Measurements from ENCODE around the gene DALRD3.
"Not testable (repeated sequence)": the region's sequence is repeated elsewhere in the genome, so short reads cannot be mapped to it uniquely, and the experiment has no call there.

The DALRD3 gene

DNA sequence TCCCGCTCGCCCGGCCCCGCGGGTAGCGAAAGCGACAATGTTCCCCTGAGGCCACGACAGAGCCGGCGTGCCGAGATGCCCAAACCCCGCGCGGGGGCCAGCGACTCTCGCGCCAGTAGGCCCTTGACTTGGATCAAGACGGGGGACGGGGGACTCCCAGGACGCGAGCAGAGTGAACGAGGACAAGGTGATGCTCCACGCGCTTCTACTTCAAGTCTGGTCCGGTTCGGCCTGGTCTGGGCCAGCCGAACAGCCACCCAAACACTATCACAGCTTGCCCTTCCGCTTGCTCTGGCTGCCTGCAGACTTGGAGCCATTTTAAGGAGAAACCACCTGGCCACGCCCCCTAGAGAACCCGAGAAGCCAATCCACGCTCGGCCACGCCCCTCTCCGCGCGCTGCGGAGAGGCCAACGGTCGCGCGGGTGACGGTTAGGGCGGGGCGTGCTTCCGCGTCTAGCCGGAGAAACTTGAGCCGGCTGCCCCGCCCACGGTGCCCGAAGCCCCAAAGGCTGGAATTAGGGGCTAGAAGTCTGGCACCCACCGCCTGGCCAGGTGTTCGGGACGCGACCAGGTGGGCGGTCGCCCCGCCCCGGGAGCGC is 2.9 kb upstream of the DALRD3 start:
- peak; percentile 98 for DNase-seq (ENCODE audit: low read depth)

DNA sequence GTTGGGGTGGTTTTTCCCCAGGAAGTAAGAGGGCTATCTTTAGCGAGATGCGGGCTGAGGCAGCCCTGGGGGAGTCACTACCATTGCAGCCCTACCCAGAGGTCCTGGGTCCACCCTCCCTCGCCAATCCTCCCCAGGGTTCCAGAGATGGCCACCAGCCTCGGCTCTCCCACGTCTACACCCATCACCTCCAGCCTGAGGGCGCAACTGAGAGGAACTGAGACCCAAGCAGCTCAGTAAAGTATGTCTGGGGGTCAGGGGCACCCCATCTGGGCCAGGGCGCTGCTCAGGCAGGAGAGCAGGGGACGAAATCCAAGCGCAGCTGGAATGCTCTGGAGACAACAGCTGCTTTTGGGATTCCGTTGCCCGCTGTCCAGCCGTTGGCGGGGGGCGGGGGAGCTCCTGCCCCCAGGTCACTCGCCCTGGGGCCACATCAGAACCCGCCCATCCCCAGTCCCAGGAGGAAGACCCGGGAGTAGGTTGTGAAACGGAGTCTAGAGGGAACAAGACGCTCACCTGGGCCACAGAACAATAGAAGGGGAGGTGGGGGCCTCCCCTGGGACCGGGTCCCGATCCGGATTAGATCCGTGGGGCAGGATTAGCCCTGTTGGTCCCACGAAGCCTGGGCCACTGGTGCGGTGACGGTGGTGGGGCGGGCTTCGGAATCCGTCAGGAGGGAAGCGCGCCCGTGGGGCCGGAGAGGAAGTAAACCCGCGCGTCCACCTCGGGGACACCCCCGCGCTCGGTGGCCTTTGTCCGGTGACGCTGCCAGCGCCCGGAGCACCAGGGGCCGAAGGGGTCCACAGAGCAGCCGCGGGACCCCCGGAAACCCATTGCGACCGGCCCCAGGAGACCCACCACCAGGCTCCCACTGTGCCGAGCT is 2.2 kb upstream of the DALRD3 start:
- DNase-seq (ENCODE audit: low read depth), result peak; percentile 18

DNA sequence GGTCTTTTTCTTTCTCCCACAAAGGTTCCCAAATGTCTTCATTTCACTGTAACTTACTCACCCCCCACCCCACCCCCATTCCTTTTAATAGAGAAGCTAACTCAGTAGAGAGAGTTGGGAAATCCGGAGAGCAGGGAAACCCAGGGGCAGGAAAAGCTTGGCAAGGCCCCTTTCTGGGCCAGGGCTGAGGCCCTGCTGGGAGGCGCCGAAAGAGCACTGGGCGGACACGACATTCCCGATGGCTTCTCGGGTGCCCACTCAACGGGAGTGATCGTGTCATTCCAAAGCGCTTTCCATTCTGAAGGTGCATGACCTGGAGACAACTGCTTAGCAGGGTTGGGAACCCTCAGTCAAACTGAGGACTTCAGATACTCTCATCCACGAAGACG is 1.6 kb upstream of the DALRD3 start:
- no peak for DNase-seq (ENCODE audit: low read depth)

GRCh38 chr3:49018707-49019006 is 277 bp upstream of the DALRD3 start:
- DNase-seq (ENCODE audit: low read depth), result no peak

DNA sequence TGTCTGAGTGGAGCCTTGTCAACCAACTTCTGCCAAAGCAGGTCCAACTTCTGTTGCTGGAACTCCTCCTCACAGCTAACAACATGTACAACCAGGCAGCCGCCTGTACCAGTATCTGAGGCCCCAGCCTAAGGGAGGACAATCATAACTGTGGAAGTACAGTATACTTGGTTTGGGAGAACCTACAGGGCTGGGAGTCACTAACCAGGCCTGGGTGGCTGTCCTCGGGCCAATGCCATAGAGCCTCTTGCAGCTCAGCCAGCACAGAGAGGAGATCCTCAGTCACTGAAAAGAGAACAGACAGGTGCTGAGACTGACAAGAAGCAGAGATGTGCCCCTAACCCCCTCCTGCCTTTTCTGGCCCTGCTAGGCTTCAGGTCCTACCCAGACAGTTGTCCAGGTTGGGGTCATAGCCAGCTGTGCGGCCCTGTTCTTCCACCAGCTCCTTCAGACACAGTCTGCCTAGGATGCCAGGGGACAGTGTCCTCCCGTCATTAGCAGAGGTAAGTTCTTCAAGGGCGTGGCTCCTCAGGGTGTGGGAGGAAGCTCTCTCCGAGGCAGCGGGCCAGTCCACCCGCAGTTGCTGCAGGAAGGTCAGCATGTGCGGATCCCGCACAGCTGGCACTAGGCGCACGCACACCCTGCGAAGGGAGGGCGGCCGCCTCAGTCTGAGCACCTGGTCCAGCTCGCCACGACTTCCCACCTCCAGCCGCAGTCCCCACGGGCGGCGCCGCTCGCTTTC is 980 bp downstream of the DALRD3 start:
- no peak for DNase-seq (ENCODE audit: low read depth)

DNA sequence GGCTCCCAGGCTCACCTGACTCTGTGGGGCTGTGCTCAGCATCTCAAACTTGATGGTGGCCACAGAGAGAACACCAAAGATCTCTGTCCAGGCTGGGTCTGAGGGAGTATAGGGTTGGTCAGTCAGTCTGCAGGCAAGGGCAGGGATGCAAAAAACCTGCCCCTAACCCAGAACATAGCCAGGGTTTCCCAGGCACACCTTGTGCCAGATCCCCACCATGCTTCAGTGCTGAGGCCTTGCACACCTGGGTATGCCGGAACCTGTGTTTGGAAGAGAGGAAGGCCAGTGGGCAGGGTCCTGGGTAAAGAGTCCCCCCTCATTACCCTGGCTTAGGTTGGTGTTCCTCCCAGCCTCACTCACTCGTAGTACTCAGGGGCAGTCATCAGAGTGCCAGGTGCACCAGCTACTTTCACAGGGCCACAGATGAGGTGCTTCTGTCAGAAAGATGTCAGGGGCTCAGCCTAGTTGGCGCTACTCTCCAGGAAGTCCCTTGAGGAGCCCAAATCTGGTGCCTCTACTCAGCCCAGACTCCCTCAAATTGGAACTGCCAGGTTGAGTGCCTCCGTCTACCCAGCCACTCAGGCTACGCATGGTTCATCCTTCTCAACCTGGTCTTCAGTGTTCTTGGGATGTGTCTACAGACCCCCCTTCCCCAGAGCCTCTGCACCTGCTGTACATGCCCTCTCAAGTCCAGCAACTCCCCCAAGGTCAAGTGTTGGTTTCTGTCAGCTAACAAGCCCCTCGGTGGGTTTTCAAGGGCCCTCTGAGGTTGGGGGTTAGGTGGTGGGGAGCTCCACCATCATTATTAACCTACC is 1.8 kb downstream of the DALRD3 start:
- no peak for DNase-seq (ENCODE audit: low read depth)

DNA sequence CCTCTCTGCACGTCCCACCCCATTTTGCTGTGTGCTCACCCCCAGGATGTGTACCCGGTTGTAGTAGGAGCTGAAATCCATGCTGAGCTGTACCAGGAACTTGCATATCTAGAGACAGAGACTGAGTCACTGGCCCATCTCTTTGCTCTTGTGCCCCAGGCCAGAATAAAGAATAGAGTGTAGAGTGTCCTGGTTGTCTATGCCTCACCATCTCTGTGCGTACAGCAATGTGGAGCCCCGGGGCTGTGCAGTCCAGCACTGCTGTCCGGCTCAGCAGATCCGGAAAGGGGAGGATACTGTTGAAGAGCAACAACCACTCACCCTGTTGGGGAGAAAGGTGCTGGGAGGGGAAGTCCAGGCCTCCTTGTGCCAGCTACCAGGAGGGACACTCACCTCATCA is 2.6 kb downstream of the DALRD3 start:
- DNase-seq (ENCODE audit: low read depth), result no peak

DNA sequence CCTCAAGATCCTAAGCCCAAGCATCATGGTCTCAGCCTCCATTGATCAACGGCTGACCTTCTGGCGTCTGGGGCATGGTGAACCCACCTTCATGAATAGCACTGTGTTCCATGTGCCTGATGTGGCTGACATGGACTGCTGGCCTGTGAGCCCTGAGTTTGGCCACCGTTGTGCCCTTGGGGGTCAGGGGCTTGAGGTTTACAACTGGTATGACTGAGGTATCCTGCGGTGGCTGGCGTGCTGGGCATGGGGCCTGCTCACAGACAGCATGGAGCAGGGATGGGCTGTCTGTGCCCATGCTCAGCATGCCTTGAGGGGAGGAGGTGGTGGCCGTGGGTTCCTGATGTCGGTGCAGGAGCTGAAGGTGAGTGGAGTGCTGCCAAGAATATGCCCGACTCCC is 3.3 kb downstream of the DALRD3 start:
- no peak for DNase-seq (ENCODE audit: low read depth)

DNA sequence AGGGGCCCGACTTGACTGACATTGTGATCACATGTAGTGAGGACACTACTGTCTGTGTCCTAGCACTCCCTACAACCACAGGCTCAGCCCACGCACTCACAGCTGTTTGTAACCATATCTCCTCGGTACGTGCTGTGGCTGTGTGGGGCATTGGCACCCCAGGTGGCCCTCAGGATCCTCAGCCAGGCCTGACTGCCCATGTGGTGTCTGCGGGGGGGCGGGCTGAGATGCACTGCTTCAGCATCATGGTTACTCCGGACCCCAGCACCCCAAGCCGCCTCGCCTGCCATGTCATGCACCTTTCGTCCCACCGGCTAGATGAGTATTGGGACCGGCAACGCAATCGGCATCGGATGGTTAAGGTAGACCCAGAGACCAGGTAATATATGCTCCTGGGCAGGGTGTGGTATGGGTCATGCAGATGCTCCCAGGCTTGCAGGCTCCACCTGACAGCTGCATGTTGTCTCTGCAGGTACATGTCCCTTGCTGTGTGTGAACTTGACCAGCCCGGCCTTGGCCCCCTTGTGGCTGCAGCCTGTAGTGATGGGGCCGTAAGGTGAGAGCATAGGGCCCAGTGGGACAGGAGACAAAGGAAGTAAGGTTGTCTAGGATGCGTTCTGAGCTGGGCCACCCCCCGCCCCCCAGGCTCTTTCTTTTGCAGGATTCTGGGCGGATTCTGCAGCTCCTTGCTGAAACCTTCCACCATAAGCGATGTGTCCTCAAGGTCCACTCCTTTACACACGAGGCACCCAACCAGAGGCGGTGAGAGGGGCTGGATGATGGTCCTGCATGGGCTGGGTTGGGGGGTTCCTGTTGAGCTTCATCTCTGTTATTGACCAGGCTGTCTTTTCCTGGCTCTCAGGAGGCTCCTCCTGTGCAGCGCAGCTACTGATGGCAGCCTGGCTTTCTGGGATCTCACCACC is 4.4 kb downstream of the DALRD3 start:
- no peak for DNase-seq (ENCODE audit: low read depth)

DNA sequence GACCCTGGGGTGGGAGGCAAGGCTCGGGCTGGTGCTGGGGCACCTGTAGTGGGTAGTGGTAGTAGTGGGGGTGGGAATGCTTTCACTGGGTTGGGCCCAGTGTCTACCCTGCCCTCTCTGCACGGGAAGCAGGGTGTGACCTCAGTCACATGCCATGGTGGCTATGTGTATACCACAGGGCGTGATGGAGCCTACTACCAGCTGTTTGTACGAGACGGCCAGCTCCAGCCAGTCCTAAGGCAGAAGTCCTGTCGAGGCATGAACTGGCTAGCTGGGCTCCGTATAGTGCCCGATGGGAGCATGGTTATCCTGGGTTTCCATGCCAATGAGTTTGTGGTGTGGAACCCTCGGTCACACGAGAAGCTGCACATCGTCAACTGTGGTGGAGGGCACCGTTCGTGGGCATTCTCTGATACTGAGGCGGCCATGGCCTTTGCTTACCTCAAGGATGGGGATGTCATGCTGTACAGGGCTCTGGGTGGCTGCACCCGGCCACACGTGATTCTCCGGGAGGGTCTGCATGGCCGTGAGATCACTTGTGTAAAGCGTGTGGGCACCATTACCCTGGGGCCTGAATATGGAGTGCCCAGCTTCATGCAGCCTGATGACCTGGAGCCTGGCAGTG is 5.2 kb downstream of the DALRD3 start:
- DNase-seq (ENCODE audit: low read depth), result no peak

DNA sequence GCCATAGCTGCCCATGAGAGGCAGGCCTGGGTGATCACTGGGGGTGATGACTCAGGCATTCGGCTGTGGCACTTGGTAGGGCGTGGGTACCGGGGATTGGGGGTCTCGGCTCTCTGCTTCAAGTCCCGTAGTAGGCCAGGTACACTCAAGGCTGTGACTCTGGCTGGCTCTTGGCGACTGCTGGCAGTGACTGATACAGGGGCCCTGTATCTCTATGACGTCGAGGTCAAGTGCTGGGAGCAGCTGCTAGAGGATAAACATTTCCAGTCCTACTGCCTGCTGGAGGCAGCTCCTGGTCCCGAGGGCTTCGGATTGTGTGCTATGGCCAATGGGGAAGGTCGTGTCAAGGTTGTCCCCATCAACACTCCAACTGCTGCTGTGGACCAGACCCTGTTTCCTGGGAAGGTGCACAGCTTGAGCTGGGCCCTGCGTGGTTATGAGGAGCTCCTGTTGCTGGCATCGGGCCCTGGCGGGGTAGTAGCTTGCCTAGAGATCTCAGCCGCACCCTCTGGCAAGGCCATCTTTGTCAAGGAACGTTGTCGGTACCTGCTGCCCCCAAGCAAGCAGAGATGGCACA is 5.9 kb downstream of the DALRD3 start:
- DNase-seq (ENCODE audit: low read depth), result no peak

- no peak for DNase-seq (ENCODE audit: low read depth)
These were observed 9.0 kb downstream of the DALRD3 start for GRCh38 chr3:49009396-49009795.

DNA sequence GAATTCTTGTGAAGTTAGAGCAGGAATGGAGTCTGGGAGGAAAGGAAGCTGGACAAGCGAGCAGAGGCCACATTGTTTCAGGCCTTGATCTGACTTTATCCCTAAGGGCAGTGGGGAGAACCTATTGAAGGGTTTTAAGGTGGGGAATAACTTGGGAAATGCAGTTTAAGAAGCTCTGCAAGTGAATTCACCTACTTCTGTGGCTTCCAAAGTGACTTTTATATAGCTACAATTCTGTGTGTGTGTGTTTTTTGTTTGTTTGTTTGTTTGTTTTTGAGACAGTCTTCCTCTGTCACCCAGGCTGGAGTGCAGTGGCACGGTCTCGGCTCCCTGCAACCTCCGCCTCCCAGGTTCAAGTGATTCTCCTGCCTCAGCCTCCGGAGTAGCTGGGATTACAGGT is 9.8 kb downstream of the DALRD3 start:
- DNase-seq (ENCODE audit: low read depth), result not testable (repeated sequence)

GRCh38 chr3:49007771-49008528 is 10.4 kb downstream of the DALRD3 start:
- DNase-seq (ENCODE audit: low read depth), result peak; percentile 75

GRCh38 chr3:49007068-49007770 is 11.2 kb downstream of the DALRD3 start, which contains the start of gene WDR6:
WDR6 (plus strand) TSS chr3:49007391; CDS start chr3:49007432, 41 bp downstream.
- peak; percentile 95 for DNase-seq (ENCODE audit: low read depth)

DNA sequence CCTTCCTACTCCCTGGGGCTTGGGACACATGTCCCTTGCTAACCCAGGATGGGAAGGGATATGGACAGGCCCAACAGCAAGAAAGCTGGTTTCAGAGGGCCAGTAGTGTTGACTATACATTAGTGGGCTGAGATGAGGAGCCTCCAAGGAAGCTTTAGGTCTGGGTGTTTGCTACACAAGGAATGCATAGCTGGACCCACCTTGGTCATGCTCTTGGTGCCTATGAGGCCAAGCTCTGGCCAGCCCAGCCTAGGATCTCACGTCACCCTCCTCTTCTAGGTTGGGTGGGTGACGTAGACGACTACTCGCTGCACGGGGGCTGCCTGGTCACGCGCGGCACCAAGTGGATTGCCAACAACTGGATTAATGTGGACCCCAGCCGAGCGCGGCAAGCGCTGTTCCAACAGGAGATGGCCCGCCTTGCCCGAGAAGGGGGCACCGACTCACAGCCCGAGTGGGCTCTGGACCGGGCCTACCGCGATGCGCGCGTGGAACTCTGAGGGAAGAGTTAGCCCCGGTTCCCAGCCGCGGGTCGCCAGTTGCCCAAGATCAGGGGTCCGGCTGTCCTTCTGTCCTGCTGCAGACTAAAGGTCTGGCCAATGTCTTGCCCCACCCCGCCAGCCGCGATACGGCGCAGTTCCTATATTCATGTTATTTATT is 11.8 kb downstream of the DALRD3 start:
- DNase-seq (ENCODE audit: low read depth), result no peak

- no peak for DNase-seq (ENCODE audit: low read depth)
These were observed 12.4 kb downstream of the DALRD3 start for GRCh38 chr3:49005998-49006397.

GRCh38 chr3:49005303-49005680 is 13.1 kb downstream of the DALRD3 start:
- no peak for DNase-seq (ENCODE audit: low read depth)

Measured in stimulated activated CD8-positive, alpha-beta memory T cell treated with anti-CD3 and anti-CD28 coated beads, Interleukin-4, amount 100 ng/mL, for 24 hours (primary cell).